Chondrocyte (in vitro differentiated cells): ENCODE measurements around the gene CEACAM5. TPM values are rescaled to one million over a fixed set of nuclear protein-coding genes. Genes with fewer than 3 reads are reported as not detected.

Experiments
- DNase-seq: peaks from one replicate; pipeline ENCODE4 v3.0.0; 2021; ENCODE audit warnings: mixed read lengths, low spot score
- H3K27ac Mint-ChIP-seq: one replicate; pipeline ENCODE4 v1.8.0; 2021; ENCODE audit warnings: mild to moderate bottlenecking, moderate library complexity, mixed read lengths; ENCODE audit not compliant: unreplicated experiment
- H3K27me3 Mint-ChIP-seq: 2 replicates; pipeline ENCODE4 v1.8.0; 2021; ENCODE audit warnings: low read depth, mixed read lengths
- H3K36me3 Mint-ChIP-seq: 2 replicates; pipeline ENCODE4 v1.8.0; 2021; ENCODE audit warnings: low read depth, mixed read lengths
- H3K4me1 Mint-ChIP-seq: 2 replicates; pipeline ENCODE4 v1.8.0; 2021; ENCODE audit warnings: low read depth, mild to moderate bottlenecking, mixed read lengths
- H3K4me3 Mint-ChIP-seq: one replicate; pipeline ENCODE4 v1.8.0; 2021; ENCODE audit warnings: mild to moderate bottlenecking, moderate library complexity, mixed read lengths; ENCODE audit not compliant: unreplicated experiment
- H3K9me3 Mint-ChIP-seq: 2 replicates; pipeline ENCODE4 v1.8.0; 2021; ENCODE audit warnings: low read depth, mixed read lengths
- total RNA-seq: library from RNA; stranded (reverse); gene quantifications from 3 replicates; pipeline ENCODE4 v1.2.1, GENCODE V29; 2021
- TF ChIP-seq, protein P1 (sequence below): fragments of 200-600 bp; sonication (generic); IDR thresholded peaks from 2 replicates; pipeline ENCODE4 v1.5.0; 2021; ENCODE audit warnings: antibody characterized with exemption, mild to moderate bottlenecking, moderate library complexity

The CEACAM5 gene
- total RNA-seq, 1 donor from 2014 or later: not detected

DNA sequence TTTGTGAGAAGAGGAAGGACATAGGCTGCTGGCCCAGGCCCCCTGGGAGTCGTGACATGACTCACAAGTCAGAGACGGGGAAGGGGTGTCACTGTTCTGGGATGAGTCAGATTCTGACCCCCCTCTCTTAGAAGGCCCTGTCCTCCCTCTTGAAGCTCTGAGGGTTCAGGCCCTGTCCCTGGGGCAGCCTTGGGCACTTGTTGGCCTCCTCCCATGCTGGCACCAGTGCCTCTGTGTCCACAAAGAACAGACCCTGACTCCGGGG is 17.7 kb upstream of the CEACAM5 start:
- no peak overlapping the region for H3K4me3 Mint-ChIP-seq
- peaks cover 18% of the 10 kb centered on the region for H3K9me3 Mint-ChIP-seq
- TF ChIP-seq, protein P1, sequence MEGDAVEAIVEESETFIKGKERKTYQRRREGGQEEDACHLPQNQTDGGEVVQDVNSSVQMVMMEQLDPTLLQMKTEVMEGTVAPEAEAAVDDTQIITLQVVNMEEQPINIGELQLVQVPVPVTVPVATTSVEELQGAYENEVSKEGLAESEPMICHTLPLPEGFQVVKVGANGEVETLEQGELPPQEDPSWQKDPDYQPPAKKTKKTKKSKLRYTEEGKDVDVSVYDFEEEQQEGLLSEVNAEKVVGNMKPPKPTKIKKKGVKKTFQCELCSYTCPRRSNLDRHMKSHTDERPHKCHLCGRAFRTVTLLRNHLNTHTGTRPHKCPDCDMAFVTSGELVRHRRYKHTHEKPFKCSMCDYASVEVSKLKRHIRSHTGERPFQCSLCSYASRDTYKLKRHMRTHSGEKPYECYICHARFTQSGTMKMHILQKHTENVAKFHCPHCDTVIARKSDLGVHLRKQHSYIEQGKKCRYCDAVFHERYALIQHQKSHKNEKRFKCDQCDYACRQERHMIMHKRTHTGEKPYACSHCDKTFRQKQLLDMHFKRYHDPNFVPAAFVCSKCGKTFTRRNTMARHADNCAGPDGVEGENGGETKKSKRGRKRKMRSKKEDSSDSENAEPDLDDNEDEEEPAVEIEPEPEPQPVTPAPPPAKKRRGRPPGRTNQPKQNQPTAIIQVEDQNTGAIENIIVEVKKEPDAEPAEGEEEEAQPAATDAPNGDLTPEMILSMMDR: no peak
- no peaks in the 10 kb centered on the region for H3K4me1 Mint-ChIP-seq
- H3K27me3 Mint-ChIP-seq: peaks cover 5% of the 10 kb centered on the region
- no peak for DNase-seq
- H3K27ac Mint-ChIP-seq: no peak overlapping the region
- H3K36me3 Mint-ChIP-seq: no peaks in the 10 kb centered on the region

DNA sequence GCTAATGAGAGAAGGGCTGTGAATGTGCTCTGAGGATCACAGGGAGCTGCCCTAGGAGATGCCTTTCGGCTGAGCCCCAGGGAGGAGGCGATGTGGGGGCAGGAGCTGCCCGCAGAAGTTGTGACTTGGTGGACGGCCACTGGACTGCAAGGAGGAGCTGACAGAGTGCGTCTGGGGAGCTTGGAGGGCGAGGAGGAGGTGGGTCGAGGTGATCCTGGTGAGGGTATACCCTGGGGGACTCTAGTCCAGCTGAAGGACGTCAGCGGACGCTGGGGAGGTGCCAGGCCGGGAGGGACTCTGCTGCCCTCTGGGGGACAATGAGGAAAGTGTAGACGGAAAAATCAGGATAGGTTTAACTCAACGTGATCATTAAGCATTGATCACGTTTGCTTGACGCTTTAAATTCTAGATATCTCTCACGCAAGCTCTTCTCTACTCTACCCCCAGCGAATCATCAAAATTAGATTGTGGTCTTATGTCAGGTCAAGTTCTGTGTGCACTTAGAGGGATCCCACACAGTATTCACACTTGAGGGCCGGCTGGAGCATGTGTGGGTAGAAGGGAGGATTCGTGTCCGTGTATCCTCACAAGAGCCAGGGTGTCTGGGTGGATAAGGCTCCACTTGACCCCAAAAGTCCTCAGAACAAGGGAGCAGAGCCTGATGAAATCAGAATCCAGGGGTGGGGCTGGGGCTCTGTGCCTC is 17.0 kb upstream of the CEACAM5 start:
- H3K27me3 Mint-ChIP-seq: peaks cover 5% of the 10 kb centered on the region
- H3K9me3 Mint-ChIP-seq: peaks cover 18% of the 10 kb centered on the region

DNA sequence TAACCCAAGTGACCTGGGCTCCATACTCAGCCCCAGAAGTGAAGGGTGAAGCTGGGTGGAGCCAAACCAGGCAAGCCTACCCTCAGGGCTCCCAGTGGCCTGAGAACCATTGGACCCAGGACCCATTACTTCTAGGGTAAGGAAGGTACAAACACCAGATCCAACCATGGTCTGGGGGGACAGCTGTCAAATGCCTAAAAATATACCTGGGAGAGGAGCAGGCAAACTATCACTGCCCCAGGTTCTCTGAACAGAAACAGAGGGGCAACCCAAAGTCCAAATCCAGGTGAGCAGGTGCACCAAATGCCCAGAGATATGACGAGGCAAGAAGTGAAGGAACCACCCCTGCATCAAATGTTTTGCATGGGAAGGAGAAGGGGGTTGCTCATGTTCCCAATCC is 14.2 kb upstream of the CEACAM5 start:
- Mint-ChIP-seq H3K27me3 (peaks cover 4% of the 10 kb centered on the region), H3K27ac (no peak overlapping the region), H3K4me1 (no peaks in the 10 kb centered on the region), H3K36me3 (no peaks in the 10 kb centered on the region), H3K9me3 (peaks cover 18% of the 10 kb centered on the region), H3K4me3 (no peak overlapping the region)
- DNase-seq: no peak
- TF ChIP-seq, protein P1: no peak

More for the DNA sequence above, 17.0 kb upstream of the CEACAM5 start:
- TF ChIP-seq, protein P1: peak; percentile 51
- Mint-ChIP-seq H3K36me3 (no peaks in the 10 kb centered on the region), H3K4me3 (no peak overlapping the region), H3K4me1 (no peaks in the 10 kb centered on the region), H3K27ac (no peak overlapping the region)
- DNase-seq: no peak

DNA sequence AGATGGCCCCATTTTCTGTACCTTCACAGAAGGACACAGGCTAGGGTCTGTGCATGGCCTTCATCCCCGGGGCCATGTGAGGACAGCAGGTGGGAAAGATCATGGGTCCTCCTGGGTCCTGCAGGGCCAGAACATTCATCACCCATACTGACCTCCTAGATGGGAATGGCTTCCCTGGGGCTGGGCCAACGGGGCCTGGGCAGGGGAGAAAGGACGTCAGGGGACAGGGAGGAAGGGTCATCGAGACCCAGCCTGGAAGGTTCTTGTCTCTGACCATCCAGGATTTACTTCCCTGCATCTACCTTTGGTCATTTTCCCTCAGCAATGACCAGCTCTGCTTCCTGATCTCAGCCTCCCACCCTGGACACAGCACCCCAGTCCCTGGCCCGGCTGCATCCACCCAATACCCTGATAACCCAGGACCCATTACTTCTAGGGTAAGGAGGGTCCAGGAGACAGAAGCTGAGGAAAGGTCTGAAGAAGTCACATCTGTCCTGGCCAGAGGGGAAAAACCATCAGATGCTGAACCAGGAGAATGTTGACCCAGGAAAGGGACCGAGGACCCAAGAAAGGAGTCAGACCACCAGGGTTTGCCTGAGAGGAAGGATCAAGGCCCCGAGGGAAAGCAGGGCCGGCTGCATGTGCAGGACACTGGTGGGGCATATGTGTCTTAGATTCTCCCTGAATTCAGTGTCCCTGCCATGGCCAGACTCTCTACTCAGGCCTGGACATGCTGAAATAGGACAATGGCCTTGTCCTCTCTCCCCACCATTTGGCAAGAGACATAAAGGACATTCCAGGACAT is 13.4 kb upstream of the CEACAM5 start:
- Mint-ChIP-seq H3K27ac (no peak overlapping the region), H3K9me3 (peaks cover 18% of the 10 kb centered on the region), H3K4me1 (no peaks in the 10 kb centered on the region), H3K27me3 (peaks cover 2% of the 10 kb centered on the region), H3K4me3 (no peak overlapping the region), H3K36me3 (no peaks in the 10 kb centered on the region)
- DNase-seq: no peak
- TF ChIP-seq, protein P1: no peak

DNA sequence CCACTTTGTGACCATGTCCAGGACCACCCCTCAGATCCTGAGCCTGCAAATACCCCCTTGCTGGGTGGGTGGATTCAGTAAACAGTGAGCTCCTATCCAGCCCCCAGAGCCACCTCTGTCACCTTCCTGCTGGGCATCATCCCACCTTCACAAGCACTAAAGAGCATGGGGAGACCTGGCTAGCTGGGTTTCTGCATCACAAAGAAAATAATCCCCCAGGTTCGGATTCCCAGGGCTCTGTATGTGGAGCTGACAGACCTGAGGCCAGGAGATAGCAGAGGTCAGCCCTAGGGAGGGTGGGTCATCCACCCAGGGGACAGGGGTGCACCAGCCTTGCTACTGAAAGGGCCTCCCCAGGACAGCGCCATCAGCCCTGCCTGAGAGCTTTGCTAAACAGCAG is 12.7 kb upstream of the CEACAM5 start:
- no peak for DNase-seq
- TF ChIP-seq, protein P1: no peak
- Mint-ChIP-seq H3K9me3 (peaks cover 18% of the 10 kb centered on the region), H3K27me3 (peaks cover 2% of the 10 kb centered on the region), H3K4me1 (no peaks in the 10 kb centered on the region), H3K36me3 (no peaks in the 10 kb centered on the region), H3K4me3 (no peak overlapping the region), H3K27ac (no peak overlapping the region)
